Parathyroid adenoma (tissue), 2 donors: ENCODE results near the gene ITGA11.

ENCODE experiments used
- H2AFZ ChIP-seq: fragments of 300-600 bp; sonication (generic); one replicate; pipeline ENCODE4 v1.7.0; 2017; ENCODE audit warnings: antibody characterized with exemption, mild to moderate bottlenecking
- H3K27ac ChIP-seq: fragments of 300-600 bp; sonication (generic); one replicate; pipeline ENCODE4 v1.7.0; 2017
- H3K27me3 ChIP-seq: fragments of 300-600 bp; sonication (generic); one replicate; pipeline ENCODE4 v1.7.0; 2017; ENCODE audit warnings: low read length; ENCODE audit not compliant: control insufficient read depth, insufficient read depth
- H3K36me3 ChIP-seq: fragments of 300-600 bp; sonication (generic); one replicate; pipeline ENCODE4 v1.7.0; 2017; ENCODE audit warnings: low read length; ENCODE audit not compliant: control insufficient read depth, insufficient read depth
- H3K4me1 ChIP-seq: fragments of 300-600 bp; sonication (generic); one replicate; pipeline ENCODE4 v1.7.0; 2017; ENCODE audit warnings: control low read depth
- H3K4me2 ChIP-seq: fragments of 300-600 bp; sonication (generic); one replicate; pipeline ENCODE4 v1.7.0; 2017; ENCODE audit warnings: low read length
- H3K4me3 ChIP-seq: fragments of 300-600 bp; sonication (generic); one replicate; pipeline ENCODE4 v1.7.0; 2017; ENCODE audit warnings: low read depth, low read length
- H3K79me2 ChIP-seq: fragments of 300-600 bp; sonication (generic); one replicate; pipeline ENCODE4 v1.7.0; 2017; ENCODE audit warnings: control low read depth
- H3K9ac ChIP-seq: fragments of 300-600 bp; sonication (generic); one replicate; pipeline ENCODE4 v1.7.0; 2017; ENCODE audit warnings: mild to moderate bottlenecking
- H3K9me3 ChIP-seq: fragments of 300-600 bp; sonication (generic); one replicate; pipeline ENCODE4 v1.7.0; 2017; ENCODE audit warnings: low read length; ENCODE audit not compliant: control insufficient read depth
- TF ChIP-seq, protein P1 (sequence below): fragments of 300-600 bp; sonication (generic); IDR thresholded peaks from one replicate; pipeline ENCODE4 v1.7.0; 2017; ENCODE audit warnings: antibody characterized with exemption, mild to moderate bottlenecking
- donor health status: primary hyperparathyroidism.

The ITGA11 gene

GRCh38 chr15:68410466-68411342 lies 21.3 kb downstream of the ITGA11 start:
- H3K36me3 ChIP-seq, result no peaks in the 10 kb centered on the region
- no peaks in the 10 kb centered on the region for H3K27me3 ChIP-seq
- no peaks in the 10 kb centered on the region for H3K9me3 ChIP-seq
- no peak overlapping the region for H3K4me2 ChIP-seq
- no peaks in the 10 kb centered on the region for H3K4me1 ChIP-seq
- no peak overlapping the region for H3K27ac ChIP-seq
- TF ChIP-seq, protein P1, sequence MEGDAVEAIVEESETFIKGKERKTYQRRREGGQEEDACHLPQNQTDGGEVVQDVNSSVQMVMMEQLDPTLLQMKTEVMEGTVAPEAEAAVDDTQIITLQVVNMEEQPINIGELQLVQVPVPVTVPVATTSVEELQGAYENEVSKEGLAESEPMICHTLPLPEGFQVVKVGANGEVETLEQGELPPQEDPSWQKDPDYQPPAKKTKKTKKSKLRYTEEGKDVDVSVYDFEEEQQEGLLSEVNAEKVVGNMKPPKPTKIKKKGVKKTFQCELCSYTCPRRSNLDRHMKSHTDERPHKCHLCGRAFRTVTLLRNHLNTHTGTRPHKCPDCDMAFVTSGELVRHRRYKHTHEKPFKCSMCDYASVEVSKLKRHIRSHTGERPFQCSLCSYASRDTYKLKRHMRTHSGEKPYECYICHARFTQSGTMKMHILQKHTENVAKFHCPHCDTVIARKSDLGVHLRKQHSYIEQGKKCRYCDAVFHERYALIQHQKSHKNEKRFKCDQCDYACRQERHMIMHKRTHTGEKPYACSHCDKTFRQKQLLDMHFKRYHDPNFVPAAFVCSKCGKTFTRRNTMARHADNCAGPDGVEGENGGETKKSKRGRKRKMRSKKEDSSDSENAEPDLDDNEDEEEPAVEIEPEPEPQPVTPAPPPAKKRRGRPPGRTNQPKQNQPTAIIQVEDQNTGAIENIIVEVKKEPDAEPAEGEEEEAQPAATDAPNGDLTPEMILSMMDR, result no peak
- H2AFZ ChIP-seq, result no peak overlapping the region
- H3K4me3 ChIP-seq, result no peak overlapping the region
- H3K79me2 ChIP-seq, result no peaks in the 10 kb centered on the region
- no peak overlapping the region for H3K9ac ChIP-seq

DNA sequence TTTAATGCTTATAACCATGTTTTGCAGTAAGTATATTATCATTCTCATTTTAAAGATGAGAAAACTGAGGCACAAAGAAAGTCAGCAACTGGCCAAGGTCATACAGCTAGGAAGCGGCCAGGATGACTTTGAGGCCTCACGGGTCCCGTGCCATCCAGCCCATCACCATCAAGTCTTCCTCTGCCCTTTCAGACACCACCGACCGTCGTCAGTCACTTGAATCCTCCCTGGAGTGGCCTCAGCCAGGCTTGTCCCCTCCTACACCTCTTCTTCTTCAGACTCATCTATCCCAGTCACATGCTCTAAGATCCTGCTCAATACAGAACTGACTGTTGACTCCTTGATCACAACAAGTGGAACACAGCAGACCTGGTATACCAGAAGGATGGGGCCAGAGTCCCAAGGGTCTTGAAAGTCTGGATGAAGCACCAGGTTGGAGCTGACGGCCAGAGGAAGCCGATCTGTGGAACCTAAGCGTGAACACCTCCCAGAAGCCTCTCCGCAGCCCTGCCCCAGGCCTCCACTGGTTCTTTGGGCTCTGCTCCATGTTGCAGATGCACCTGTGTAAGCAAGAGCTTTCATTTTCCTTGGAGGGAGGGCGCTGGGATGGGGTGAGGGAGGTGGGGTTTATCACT lies 22.1 kb downstream of the ITGA11 start:
- H2AFZ ChIP-seq, result no peak overlapping the region
- no peaks in the 10 kb centered on the region for H3K4me1 ChIP-seq
- TF ChIP-seq, protein P1, result no peak
- H3K27ac ChIP-seq, result no peak overlapping the region
- no peak overlapping the region for H3K4me3 ChIP-seq
- H3K9ac ChIP-seq, result no peak overlapping the region
- no peaks in the 10 kb centered on the region for H3K36me3 ChIP-seq
- no peaks in the 10 kb centered on the region for H3K27me3 ChIP-seq
- no peak overlapping the region for H3K4me2 ChIP-seq
- no peaks in the 10 kb centered on the region for H3K79me2 ChIP-seq
- H3K9me3 ChIP-seq, result no peaks in the 10 kb centered on the region

GRCh38 chr15:68408971-68409370 lies 23.0 kb downstream of the ITGA11 start:
- H3K4me2 ChIP-seq, result no peak overlapping the region
- TF ChIP-seq, protein P1, result no peak

GRCh38 chr15:68407886-68408881 lies 23.8 kb downstream of the ITGA11 start:
- Histone ChIP-seq H3K27me3 (no peaks in the 10 kb centered on the region), H3K9ac (no peak overlapping the region), H3K79me2 (no peaks in the 10 kb centered on the region), H3K36me3 (no peaks in the 10 kb centered on the region), H2AFZ (no peak overlapping the region), H3K4me2 (no peak overlapping the region), H3K4me3 (no peak overlapping the region), H3K9me3 (no peaks in the 10 kb centered on the region), H3K27ac (no peak overlapping the region), H3K4me1 (no peaks in the 10 kb centered on the region)
- TF ChIP-seq, protein P1, result no peak

More at GRCh38 chr15:68408971-68409370, 23.0 kb downstream of the ITGA11 start:
- Histone ChIP-seq H3K4me1 (no peaks in the 10 kb centered on the region), H3K9me3 (no peaks in the 10 kb centered on the region), H3K27me3 (no peaks in the 10 kb centered on the region), H3K36me3 (no peaks in the 10 kb centered on the region), H3K9ac (no peak overlapping the region), H3K27ac (no peak overlapping the region), H3K79me2 (no peaks in the 10 kb centered on the region), H2AFZ (no peak overlapping the region), H3K4me3 (no peak overlapping the region)
